BLaER1 treated with 17β-estradiol and CSF1 and Interleukin-3, amounts not matched to agents 10 nM and 100 nM (cell line): ENCODE results near the gene RAB38.
A peak's percentile ranks its signal among the peaks of the same experiment; 100 is the strongest.

Experiments
- H3K27ac ChIP-seq, 11 experiments: shearing (Covaris generic); formaldehyde crosslinking; 2 replicates each; pipeline ENCODE4 v1.8.1; 2022
- H3K27me3 ChIP-seq, 11 experiments: shearing (Covaris generic); formaldehyde crosslinking; 2 replicates each; pipeline ENCODE4 v1.8.1; 2022
- H3K36me3 ChIP-seq, 11 experiments: shearing (Covaris generic); formaldehyde crosslinking; 2 replicates each; pipeline ENCODE4 v1.8.1; 2022
- H3K4me1 ChIP-seq, 10 experiments: shearing (Covaris generic); formaldehyde crosslinking; 2 replicates each; pipeline ENCODE4 v1.8.1; 2022
- H3K4me2 ChIP-seq, 11 experiments: shearing (Covaris generic); formaldehyde crosslinking; 2 replicates each; pipeline ENCODE4 v1.8.1; 2022
- H3K4me3 ChIP-seq, 10 experiments: shearing (Covaris generic); formaldehyde crosslinking; 2 replicates each; pipeline ENCODE4 v1.8.1; 2022
- H3K9ac ChIP-seq, 11 experiments: shearing (Covaris generic); formaldehyde crosslinking; 2 replicates each; pipeline ENCODE4 v1.8.1; 2022
- H3K9me3 ChIP-seq, 11 experiments: shearing (Covaris generic); formaldehyde crosslinking; replicated peaks in 1 of 11; 2 replicates each; pipeline ENCODE4 v1.8.1; 2022
- H4K20me1 ChIP-seq, 11 experiments: shearing (Covaris generic); formaldehyde crosslinking; 2 replicates each; pipeline ENCODE4 v1.8.1; 2022
- Cebpa-rat ChIP-seq, 11 experiments: shearing (Covaris generic); IDR thresholded peaks; 2 replicates each; pipeline ENCODE4 v1.8.1; 2022

RAB38 gene

DNA sequence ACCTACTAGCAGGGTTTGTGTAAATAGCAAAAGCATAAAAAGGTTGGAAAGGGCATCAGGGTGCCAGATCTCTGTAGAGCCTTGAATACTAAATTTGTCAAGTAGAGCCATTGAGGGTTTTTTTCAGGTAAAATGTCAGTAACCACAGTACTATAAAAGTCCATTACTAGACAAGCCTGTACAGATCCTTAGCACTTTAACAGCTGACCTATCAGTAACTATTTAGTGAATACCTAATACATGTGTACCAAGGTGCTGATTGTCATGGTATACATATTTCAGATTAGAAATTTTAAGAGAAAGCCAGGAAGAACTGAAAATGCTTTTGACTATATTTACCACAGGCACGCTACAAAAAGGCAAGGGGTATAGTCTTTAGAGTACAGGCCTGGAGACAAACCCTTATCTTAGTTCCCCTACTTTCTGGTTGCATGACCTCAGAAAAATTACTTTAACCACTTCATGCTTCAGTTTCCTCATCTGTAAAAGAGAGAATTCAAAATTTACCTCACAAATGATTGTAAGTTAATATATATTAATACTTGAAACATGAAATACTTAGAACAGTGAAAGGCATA lies 57.9 kb downstream of the RAB38 start:
- Histone ChIP-seq H3K27me3 (no peaks in the 10 kb centered on the region), H3K9ac (no peak overlapping the region), H3K27ac (no peak overlapping the region), H3K36me3 (no peaks in the 10 kb centered on the region), H4K20me1 (no peaks in the 10 kb centered on the region), H3K4me1 (no peaks in the 10 kb centered on the region), H3K9me3 (no peaks in the 10 kb centered on the region), H3K4me3 (no peak overlapping the region), H3K4me2 (no peak overlapping the region)
- no peak for TF ChIP-seq Cebpa-rat (IDR thresholded peaks at IDR 0.05)

DNA sequence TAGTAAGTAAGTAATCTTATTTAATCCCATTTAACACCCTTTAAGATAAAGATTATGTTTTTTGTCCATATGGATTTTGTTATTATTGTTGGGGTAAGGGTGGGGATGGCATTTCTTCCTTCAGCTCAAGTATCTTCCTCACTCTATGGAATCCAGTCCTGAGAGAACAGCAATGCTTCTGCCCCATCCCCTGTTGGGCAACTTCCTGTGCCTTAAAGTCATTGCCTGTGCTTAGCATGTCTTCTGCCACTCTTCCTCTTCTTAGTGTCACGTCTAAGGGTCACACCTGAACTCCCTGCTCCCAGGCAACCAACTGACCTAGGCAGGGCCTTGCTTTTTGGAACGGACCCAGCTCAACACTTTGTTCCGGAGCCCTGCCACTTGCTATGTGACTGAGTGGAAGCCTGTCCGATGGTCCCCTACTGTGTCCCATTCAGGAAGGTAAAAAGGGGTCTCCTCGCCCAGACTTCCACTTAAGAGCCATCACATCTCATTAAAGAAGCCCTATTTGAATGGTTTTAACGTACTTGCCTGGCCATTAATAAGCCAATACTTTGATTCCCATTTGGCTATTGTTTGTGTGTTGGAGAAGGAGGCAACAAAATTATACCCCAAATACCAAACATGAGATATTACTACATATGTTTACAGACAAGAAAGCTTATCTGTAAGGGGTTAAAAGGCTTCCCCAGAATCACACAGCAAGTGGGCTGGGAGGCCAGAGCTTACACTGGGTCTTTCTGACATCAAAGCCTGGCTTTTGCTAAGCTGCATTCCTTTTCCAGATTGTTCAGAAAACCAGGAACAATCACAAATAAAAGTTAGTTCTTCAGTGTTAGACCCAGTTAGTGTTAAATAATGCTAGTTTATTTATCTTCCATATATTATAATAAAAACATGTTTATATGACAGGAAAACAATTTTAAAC lies 59.2 kb downstream of the RAB38 start:
- Histone ChIP-seq H3K27me3 (no peaks in the 10 kb centered on the region), H3K9me3 (no peaks in the 10 kb centered on the region), H3K4me3 (no peak overlapping the region), H4K20me1 (no peaks in the 10 kb centered on the region), H3K27ac (no peak overlapping the region), H3K9ac (no peak overlapping the region), H3K4me2 (no peak overlapping the region; a peak in 3 of 22 replicates), H3K36me3 (no peaks in the 10 kb centered on the region), H3K4me1 (no peaks in the 10 kb centered on the region)
- TF ChIP-seq Cebpa-rat (IDR thresholded peaks at IDR 0.05) = no peak

DNA sequence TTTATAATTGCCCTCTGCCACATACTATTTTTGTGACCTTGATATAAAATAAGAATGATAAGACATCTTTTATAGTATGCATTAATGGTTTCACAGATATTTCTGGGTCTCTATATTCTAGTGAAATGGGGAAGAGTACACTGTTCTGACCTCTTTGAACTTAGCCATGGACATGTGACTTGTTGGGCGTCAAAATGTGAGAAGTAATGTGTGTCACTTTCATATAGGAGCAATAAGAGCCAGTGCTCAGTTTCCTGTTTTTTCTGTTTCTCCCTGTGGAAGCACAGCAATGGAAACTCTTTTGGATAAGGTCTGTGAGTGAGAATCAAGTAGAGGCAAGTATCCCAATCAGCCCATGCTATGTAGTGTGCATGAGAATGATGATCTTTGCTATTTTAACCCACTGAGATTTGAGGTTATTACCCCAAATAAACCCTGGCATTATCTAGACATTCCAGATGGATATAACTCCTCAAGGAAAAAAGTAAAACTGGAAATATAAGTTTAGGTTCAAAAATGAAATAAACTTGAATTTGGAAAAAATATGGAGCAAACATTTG lies 60.7 kb downstream of the RAB38 start:
- Histone ChIP-seq H3K4me3 (no peak overlapping the region), H3K9me3 (peaks cover 0 to under 1% (median 0%) of the 10 kb centered on the region in 11 experiments; a peak in 1 of 22 replicates), H3K27me3 (no peaks in the 10 kb centered on the region), H3K4me1 (no peaks in the 10 kb centered on the region), H4K20me1 (no peaks in the 10 kb centered on the region), H3K9ac (no peak overlapping the region), H3K27ac (no peak overlapping the region), H3K4me2 (no peak overlapping the region), H3K36me3 (no peaks in the 10 kb centered on the region)
- no peak for TF ChIP-seq Cebpa-rat (IDR thresholded peaks at IDR 0.05)

DNA sequence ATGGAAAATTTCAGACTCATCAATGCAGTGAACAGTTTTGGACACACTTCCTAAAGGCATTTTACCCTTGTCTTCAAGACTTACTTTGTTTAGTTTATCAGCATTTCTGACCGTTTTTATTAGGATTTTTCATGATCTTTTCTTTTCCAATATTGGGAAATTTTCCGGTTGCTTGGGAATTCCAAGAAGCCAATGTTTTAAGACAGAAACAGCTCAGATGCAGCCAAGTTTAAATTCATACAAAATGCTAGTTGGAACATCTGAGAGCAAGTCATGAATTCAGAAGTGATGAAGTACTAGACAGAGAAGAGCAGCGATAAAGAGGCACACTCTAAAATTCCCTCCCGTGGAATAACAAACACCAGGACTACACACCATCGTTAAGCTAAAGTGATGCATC lies 68.6 kb downstream of the RAB38 start:
- Histone ChIP-seq H3K27me3 (no peaks in the 10 kb centered on the region), H3K9ac (no peak overlapping the region), H3K4me3 (no peak overlapping the region), H3K4me1 (peaks cover 0 to 14% (median 10%) of the 10 kb centered on the region in 10 experiments; a peak in 9 of 20 replicates), H3K27ac (no peak overlapping the region), H4K20me1 (no peaks in the 10 kb centered on the region), H3K9me3 (peaks cover 0 to 15% (median 8%) of the 10 kb centered on the region in 11 experiments; a peak in 15 of 22 replicates), H3K4me2 (peak overlapping the region in 2 of 11 experiments; percentile 2 to 39; a peak in 4 of 22 replicates), H3K36me3 (no peaks in the 10 kb centered on the region)
- TF ChIP-seq Cebpa-rat (IDR thresholded peaks at IDR 0.05) = no peak

DNA sequence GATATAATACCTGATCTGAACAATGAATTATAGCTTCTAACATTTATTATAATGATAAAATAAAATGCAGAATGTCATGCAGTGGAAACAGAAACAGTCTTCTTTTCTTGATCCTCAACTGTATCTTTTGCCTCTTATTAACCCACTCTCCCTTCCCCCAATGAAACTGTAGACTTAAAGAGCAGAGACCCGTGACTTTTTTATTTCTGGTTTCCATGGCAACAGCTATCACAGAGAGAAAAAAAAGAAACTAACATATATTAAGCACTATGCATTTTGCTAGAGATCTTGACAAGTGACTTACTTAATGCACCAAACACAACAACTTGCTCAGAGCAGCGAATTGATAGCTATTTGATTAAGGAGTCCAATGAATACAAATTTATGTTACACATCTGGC lies 69.3 kb downstream of the RAB38 start:
- Histone ChIP-seq H3K9me3 (peaks cover 0 to 15% (median 8%) of the 10 kb centered on the region in 11 experiments; a peak in 15 of 22 replicates), H3K4me1 (peaks cover 0 to 14% (median 10%) of the 10 kb centered on the region in 10 experiments; a peak in 9 of 20 replicates), H3K4me3 (no peak overlapping the region), H3K9ac (no peak overlapping the region), H3K36me3 (no peaks in the 10 kb centered on the region), H3K4me2 (peak overlapping the region in 6 of 11 experiments; percentile 2 to 46 (median 32); a peak in 7 of 22 replicates), H3K27ac (no peak overlapping the region), H3K27me3 (no peaks in the 10 kb centered on the region), H4K20me1 (no peaks in the 10 kb centered on the region)
- no peak for TF ChIP-seq Cebpa-rat (IDR thresholded peaks at IDR 0.05)

DNA sequence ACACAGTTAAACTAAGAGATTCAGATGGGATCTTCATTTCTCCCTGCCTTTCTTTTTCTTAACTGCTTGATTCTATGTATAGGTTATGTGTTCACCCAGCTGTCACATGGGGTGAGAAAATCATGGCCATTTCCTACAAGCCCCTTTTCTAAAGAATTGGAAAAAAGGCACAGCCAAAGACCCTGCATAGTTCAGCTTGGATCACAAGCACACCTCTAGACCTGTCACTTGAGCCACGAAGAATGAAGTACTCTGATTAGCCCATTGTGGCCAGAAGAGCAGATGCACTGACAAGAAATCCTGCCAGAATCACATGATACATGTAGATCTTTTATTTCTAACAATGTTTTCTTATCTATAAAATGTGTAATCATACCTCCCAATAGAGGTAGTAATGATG lies 69.7 kb downstream of the RAB38 start:
- Histone ChIP-seq H4K20me1 (no peaks in the 10 kb centered on the region), H3K9me3 (peaks cover 0 to 15% (median 8%) of the 10 kb centered on the region in 11 experiments; a peak in 15 of 22 replicates), H3K36me3 (no peaks in the 10 kb centered on the region), H3K4me2 (peak overlapping the region in 6 of 11 experiments; percentile 18 to 46 (median 32); a peak in 7 of 22 replicates), H3K27me3 (no peaks in the 10 kb centered on the region), H3K9ac (no peak overlapping the region), H3K27ac (no peak overlapping the region), H3K4me3 (no peak overlapping the region), H3K4me1 (peaks cover 0 to 14% (median 10%) of the 10 kb centered on the region in 10 experiments; a peak in 9 of 20 replicates)
- no peak for TF ChIP-seq Cebpa-rat (IDR thresholded peaks at IDR 0.05)

DNA sequence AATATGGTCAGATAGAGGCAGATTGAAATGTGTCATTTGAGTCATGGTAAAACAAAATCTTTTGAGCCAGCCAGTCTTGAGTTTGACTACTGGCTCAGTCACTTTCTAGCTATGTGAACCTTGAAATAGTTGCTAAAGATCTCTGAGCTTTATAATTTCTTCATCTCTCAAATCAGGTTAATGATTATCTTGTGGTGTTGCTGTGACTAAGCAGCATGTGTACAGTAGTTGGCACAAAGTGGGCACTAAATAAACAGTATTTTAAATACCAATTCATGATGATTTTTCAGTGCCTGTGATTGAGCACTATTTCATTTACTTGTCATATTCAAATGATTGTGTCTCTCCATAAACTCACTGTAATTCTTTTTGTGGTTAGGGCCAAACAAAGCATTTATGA lies 70.8 kb downstream of the RAB38 start:
- H3K27me3 ChIP-seq = no peaks in the 10 kb centered on the region
- no peak for TF ChIP-seq Cebpa-rat (IDR thresholded peaks at IDR 0.05)
- no peak overlapping the region for H3K4me3 ChIP-seq
- H3K27ac ChIP-seq = no peak overlapping the region
- H4K20me1 ChIP-seq = no peaks in the 10 kb centered on the region
- H3K4me1 ChIP-seq = peaks cover 0 to 14% (median 10%) of the 10 kb centered on the region in 10 experiments; a peak in 9 of 20 replicates
- H3K36me3 ChIP-seq = no peaks in the 10 kb centered on the region
- H3K4me2 ChIP-seq = no peak overlapping the region
- H3K9ac ChIP-seq = no peak overlapping the region
- peaks cover 0 to 13% (median 8%) of the 10 kb centered on the region in 11 experiments; a peak in 15 of 22 replicates for H3K9me3 ChIP-seq

DNA sequence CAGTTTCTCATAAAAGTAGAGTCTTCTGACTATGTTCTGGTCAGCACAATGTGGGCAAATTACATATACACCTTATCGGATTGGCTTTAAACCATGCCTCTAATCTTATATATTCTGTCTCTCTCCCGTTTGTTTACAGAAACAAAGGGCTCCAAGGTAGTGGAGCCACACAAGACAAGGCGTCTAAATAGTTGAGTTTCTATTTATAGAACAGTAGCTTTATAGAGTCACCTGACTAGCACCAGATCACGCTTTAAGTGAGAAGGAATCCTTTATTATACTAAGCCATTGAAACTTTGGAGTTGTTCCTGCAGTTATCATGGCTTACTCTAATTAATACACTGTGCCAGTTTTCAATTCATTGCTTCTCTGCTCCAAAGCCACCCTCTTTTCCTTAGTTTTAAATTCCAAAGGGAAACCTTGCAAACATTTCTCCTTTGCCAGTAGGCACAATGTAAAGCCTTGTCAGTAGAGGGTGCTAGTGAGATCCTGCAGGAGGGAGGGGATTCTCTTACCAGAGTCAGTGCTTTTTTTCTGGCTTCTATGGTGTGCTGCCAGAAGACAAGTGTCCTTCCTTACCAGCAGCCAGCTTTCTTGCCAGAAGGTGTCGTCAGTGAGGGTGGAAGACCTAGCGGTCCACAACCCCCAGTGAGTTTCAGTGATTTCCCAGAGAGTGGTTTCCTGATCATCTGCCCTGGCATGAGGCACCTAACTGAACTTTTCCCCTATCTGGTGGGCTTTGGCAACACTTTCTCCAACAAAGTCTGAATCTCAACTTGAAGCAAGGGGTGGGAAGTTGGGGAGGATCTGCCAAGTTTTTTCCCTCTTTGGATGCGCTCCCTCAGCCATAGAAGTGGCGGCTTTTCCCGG lies 71.7 kb downstream of the RAB38 start:
- no peak overlapping the region for H3K4me2 ChIP-seq
- TF ChIP-seq Cebpa-rat (IDR thresholded peaks at IDR 0.05) = no peak

More for the DNA sequence above, 71.7 kb downstream of the RAB38 start:
- Histone ChIP-seq H3K9me3 (peaks cover 0 to 4% (median 0%) of the 10 kb centered on the region in 11 experiments; a peak in 7 of 22 replicates), H3K4me1 (peaks cover 0 to 14% (median 10%) of the 10 kb centered on the region in 10 experiments; a peak in 9 of 20 replicates), H3K27ac (no peak overlapping the region), H4K20me1 (no peaks in the 10 kb centered on the region), H3K9ac (no peak overlapping the region), H3K4me3 (no peak overlapping the region), H3K36me3 (no peaks in the 10 kb centered on the region), H3K27me3 (no peaks in the 10 kb centered on the region)
